Thymus (tissue), 2 donors: ENCODE data around the gene NCBP2. TPM values are rescaled to one million over a fixed set of nuclear protein-coding genes. Genes with fewer than 3 reads are reported as not detected.

Experiments used
- polyA plus RNA-seq: library from polyadenylated mRNA; stranded (reverse); fragments of 200-250 nt; gene quantifications from one replicate; pipeline ENCODE4 v1.2.3, GENCODE V29; 2013
- total RNA-seq: library from RNA; stranded (reverse); fragments of 120-200 nt; gene quantifications from one replicate; pipeline ENCODE4 v1.2.4, GENCODE V29; 2013
- donor health status: healthy.

Gene NCBP2
- total and polyA plus RNA-seq, 2 donors, result 46.6 to 77.5 TPM

Other genes with a start within 250 kb of the NCBP2 start
- gene CEP19, start 230.3 kb downstream of the NCBP2 start, total RNA-seq, result 8.5 TPM
- 2.5 TPM for gene CEP19, start 230.3 kb downstream of the NCBP2 start, polyA plus RNA-seq
- 28.1 TPM for gene PIGX, start 230.2 kb downstream of the NCBP2 start, total RNA-seq
- gene PIGX, start 230.2 kb downstream of the NCBP2 start, polyA plus RNA-seq, result 13.4 TPM
- 29.1 TPM for gene PAK2, start 202.7 kb downstream of the NCBP2 start, total RNA-seq
- gene PAK2, start 202.7 kb downstream of the NCBP2 start, polyA plus RNA-seq, result 47.4 TPM
- gene SENP5, start 74.6 kb downstream of the NCBP2 start, total RNA-seq, result 24.8 TPM
- 11.3 TPM for gene SENP5, start 74.6 kb downstream of the NCBP2 start, polyA plus RNA-seq
- gene PIGZ, start 26.3 kb upstream of the NCBP2 start, total RNA-seq, result 2.0 TPM
- 3.4 TPM for gene PIGZ, start 26.3 kb upstream of the NCBP2 start, polyA plus RNA-seq
- gene MELTF, start 87.3 kb upstream of the NCBP2 start, total RNA-seq, result 4.3 TPM
- 3.2 TPM for gene MELTF, start 87.3 kb upstream of the NCBP2 start, polyA plus RNA-seq